Fibroblast of skin of abdomen (primary cell): ENCODE data around the gene SLC6A4.
"Not testable (repeated sequence)": the region's sequence is repeated elsewhere in the genome, so short reads cannot be mapped to it uniquely, and the experiment has no call there.

ENCODE experiments used
- DNase-seq: peaks from one replicate; pipeline ENCODE4 v3.0.0-alpha.2; 2013

SLC6A4 gene

DNA sequence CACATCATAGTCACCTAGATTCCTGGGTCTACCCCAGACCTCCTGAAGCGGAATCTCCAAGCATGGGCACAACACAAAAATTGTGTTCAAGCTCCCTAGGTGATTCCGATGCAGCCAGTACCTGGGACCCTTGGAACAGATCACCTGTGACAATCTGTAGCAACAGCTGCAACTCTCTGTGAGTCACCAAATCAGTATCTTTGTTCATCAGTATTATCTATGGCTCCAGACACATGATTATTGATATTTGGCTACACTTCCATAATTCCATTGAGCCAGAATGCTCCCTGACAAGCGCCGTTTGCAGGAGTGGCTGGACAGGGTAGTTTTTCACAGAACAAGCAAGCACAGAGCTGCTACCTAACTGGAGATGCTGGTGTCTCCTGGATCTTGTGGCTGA lies 16.2 kb downstream of the SLC6A4 start:
- no peak for DNase-seq

GRCh38 chr17:30218799-30219198 lies 16.7 kb downstream of the SLC6A4 start:
- DNase-seq: no peak

DNA sequence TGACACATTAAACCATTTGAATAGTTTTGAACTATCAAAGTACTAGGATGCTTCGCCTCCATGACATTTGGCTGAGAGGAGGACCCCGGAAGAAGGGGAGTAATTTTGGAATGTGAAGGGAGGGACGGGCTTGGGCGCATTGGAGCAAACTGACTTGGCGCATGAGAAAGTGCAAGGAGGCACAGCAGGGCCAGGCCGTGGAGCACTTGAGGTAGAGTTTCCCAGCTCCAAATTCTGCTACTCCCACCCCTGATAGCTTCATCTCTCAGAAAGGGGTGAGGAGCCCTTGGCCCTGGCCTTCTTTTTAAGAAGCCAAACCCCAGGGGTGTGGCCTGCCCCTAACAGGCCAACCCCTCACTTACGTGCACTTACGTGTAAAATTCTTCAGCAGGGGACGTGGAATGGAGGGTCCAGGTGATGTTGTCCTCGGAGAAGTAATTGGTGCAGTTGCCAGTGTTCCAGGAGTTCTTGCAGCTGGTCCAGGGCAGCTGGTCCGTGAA lies 17.7 kb downstream of the SLC6A4 start:
- no peak for DNase-seq

DNA sequence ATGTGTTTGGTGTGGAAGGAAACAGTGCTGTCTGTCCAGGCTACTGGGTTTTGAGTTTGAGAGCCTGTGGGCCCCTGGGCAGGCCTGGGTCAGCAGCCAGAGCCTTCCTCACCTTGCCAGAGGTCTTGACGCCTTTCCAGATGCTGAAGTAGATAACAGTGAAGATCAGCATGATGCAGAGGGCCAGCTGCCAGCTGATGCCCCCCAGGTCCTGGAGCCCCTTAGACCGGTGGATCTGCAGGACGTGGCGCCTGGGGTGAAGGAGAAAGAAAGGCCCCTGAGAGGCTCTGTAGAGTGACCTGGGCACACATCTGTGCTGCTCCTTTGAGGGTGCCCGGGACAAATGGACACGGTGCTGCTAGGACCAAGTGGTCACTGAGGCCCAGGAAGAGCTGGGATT lies 18.4 kb downstream of the SLC6A4 start:
- DNase-seq: no peak

DNA sequence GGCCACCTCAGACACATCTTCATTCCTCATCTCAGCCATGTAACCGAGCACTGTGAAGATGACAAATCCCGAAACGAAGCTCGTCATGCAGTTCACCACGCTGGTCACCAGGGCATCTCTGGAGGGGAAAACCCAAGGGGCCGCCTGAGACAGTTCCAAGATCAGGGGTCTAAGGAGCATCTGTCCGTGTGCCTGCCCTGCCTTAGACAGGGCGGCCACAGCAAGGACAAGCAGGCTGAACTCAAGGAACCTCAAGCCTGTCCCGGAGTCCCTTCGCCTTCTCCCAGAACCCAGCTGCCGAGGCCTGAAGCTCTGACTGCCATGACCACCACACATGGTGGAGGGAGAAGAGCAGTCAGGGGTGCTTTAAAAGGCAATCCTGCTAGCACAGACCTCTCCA lies 22.7 kb downstream of the SLC6A4 start:
- no peak for DNase-seq

DNA sequence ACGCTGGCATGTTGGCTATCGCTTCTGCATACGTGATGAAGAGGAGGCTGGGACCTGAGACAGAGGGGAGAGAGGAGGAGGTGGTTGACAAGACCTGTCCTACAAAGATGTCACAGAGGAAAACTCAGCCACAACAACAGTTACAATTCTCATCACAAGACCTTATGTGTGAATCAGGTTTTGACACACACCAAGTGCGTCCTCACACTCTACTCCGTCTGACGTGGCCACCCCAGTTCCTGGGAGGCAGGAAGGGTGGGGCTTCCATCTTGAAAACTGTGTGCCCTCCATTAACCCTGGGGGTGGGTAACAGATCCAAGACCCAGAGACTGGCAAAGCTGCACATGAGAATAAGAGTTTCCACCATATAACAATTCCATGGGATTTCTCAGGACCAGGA lies 24.1 kb downstream of the SLC6A4 start:
- no peak for DNase-seq

- DNase-seq: no peak
Observed at GRCh38 chr17:30210901-30211300, 24.6 kb downstream of the SLC6A4 start.

DNA sequence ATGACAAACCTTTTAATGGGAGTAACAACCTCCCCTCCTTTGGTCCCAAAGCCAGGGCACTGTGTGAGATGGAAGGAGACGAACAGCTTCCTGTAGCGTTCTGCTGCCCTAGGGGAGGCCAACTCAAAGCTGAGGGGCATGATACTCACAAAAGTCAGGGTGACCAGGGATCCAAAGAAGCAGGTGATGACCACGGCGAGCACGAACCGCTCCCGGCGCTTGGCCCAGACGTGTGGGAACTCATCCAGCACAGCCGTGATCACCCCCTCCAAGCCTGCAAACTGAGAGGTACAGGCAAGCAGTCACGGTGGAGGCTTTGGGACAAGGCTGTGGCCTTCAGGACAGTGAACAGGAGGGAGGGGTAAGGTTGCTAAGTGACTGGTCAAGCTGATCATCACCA lies 25.1 kb downstream of the SLC6A4 start:
- DNase-seq: no peak

DNA sequence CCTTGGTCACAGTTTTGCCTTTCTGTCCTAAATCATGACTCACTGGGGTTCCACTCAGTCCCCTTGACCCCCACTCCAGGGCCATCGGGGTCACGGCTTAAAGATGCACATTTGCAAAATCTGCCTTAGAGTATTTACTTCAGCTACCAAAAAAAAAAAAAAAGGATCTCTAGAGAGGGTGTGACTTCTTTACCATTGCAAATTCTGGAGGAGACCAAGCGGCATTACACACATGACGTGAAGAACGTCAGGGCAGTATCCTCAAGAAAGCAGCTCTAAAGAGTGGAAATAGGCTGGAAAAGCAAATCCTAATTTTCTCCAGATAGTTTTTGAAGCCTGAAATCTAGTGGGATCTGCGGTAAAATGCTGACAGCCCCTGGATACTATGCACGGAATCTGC lies 25.6 kb downstream of the SLC6A4 start:
- no peak for DNase-seq

DNA sequence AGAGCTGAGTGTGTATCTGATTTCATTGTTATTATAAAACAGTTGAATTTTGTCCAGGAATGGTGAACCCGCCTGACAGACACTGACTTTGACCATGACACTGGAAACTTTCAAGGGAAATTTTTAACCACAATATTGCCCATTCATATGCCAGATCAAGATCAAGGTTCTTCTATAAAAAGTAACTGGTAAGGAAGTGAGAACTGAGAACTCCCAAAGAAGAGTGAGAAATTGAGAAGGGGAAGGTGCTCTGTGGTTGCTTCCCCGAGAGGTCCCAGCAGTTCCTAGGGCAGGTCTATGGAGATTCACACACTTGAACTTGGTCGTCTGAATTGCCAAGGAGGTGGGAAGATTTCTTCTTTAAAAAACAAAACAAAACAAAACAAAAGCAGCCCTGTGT lies 27.3 kb downstream of the SLC6A4 start:
- no peak for DNase-seq

DNA sequence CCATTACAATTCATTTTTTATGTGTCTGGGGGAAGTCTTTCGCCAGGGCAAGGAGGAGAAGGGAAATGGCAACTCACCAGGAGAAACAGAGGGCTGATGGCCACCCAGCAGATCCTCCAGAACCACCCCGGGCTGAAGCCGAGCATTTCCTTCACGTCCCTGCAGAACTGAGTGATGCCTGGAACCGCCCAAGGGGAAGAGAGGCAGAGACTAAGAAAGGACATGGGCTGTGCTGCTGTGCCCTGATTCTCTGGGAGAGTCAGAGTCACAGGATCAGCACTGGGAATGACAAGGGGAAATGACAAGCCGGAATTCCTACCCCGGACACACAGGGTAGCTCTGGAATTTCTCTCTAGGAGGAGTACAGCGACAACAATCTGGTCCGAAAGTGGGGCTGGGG lies 27.8 kb downstream of the SLC6A4 start:
- no peak for DNase-seq

DNA sequence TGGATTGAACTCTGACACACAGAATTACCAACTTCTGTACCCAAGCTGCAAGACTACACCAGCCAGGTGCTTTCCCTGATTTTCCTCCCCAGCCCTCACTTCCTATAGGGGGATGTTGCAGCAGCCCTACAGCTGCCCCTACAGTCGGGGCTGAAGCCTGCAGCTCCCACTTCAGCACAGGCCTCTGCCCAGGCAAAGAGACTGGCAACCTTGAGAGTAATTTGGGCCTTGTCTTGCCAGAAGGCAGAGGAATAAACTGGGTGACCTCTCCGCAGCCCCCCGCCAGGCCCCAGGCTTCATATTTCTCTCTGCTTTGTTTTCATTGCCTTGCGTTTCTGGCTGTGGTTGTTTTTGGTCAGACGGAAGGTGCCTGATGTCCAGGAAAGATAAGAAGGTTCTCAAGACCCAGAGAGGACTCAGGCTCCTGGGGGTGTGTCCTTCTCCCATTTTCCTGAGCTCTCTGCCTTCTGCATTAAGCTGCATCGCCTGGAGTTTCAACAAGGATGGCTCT lies 32.0 kb downstream of the SLC6A4 start:
- DNase-seq: no peak

DNA sequence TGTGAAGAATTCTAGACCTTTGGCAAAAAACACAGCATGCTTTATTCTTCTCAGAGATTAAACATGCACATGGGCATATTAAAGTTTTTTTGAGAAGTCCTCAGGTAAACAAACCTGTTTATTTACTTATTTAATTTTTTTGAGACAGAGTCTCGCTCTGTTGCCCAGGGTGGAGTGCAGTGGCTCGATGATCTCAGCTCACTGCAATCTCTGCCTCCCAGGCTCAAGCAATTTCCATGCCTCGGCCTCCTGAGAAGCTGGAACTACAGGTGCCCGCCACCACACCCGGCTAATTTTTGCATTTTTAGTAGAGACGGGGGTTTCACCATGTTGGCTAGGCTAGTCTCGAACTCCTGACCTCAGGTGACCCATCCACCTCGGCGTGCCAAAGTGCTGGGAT lies 34.8 kb downstream of the SLC6A4 start:
- not testable (repeated sequence) for DNase-seq

DNA sequence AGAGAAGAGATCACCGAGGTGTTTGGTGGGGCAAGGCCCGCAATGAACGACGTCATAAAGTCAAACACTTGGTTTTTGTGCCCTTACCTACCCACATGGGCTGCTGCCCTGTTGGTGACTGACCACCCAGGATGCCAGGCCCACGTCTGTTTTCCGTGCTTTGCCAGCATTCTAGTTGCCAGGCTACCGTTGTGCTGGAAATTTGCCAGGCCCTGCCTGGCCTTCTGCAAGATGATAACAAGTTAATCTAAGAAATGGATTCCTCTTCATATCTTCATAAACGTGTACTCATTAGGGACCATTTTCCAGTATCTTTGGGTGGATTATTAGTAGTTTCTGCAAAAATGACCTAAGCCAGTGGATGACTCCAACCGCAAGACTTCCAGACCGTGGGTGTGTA lies 35.4 kb downstream of the SLC6A4 start:
- DNase-seq: no peak

GRCh38 chr17:30199600-30199999 lies 35.9 kb downstream of the SLC6A4 start:
- no peak for DNase-seq

DNA sequence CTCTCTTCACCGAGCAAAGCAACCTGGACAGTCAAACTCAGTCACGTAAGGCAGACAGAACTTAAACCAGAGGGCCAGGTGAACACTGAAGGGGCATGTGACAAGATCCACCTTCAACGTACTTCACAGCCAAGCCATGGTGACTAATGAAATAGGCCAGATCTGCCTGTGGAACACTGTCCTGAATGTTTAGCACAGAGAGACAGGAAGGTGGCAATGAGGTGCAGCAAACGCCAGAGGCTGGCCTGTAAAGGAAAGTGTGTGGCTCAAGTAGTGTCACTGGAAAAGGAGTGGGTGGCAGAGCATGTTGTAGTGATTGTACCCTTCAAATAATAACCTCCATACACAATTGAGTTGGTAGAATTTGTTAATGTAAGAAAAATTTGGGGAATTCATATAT lies 38.1 kb downstream of the SLC6A4 start:
- no peak for DNase-seq

- DNase-seq: no peak
Observed at GRCh38 chr17:30196504-30196903, 39.0 kb downstream of the SLC6A4 start.

- no peak for DNase-seq
Observed at GRCh38 chr17:30191072-30191471, 44.4 kb downstream of the SLC6A4 start.

DNA sequence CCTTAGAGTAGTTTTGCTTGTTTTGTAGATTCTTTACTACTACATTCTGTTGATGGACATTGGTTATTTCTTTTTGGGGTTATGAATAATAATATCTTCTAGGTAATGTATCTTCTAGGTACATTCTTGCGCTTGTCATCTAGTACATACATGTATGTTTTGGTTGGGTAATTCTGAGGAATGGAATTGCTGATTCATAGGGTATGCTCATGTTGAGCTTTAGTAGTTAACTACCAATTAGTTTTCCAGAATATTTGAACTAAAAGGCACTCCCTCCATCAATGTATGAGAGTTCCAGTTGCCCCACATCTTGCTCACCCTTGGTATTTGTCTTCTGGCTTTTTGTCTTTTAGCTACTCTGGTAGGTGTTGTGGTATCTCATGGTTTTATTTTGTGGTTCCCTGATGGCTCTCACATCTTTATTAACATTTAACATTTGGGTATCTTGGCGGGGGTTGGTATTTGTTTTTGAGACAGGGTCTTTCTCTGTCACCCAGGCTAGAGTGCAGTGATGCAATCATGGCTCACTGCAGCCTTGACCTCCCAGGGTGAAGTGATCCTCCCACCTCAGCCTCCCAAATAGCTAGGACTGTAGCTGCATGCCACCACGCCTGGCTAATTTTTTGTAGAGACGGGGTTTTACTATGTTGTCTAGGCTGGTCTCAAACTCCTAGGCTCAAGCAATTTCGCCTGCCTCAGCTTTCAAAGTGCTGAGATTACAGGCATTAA lies 47.1 kb downstream of the SLC6A4 start:
- DNase-seq: no peak

DNA sequence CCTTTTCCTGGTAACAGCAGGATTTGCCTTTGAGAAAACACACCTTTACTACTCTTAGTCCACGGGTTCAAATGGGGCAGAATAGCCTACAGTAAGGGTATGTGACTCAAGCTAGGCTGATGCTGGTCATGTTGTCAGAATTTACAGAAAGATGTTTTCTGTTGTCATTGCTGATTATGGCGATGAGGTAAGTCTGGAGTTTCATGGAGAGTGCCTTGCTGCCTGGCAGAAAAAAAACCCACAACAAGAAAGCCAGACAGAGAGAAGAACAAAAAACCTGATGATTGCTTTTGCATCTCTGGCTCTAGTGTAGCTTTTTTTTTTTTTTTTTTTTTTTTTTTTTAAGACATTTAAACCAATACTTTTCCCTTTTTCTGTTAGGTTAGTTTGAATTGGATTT lies 47.9 kb downstream of the SLC6A4 start:
- DNase-seq: no peak

DNA sequence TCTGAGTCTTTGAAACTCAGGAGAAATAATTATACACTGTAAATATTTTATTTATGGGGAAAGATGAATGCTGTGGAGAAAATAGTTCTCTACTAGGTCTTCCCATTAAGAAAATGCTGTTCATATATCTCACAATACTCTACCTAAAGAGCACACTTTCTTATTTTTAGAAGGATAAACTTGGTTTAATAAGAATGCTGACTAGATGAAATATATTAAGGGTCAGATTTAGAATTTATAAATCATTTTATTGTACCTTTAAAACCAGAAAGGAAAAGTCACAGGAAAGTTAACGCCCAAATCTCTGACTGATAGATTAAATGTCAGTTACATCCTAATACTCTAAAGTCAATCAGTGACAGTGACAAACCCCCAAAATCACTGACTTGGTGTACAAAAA lies 48.7 kb downstream of the SLC6A4 start:
- DNase-seq: no peak

- DNase-seq: no peak
Observed at GRCh38 chr17:30176855-30177254, 58.6 kb downstream of the SLC6A4 start.

- no peak for DNase-seq
Observed at GRCh38 chr17:30174556-30174955, 60.9 kb downstream of the SLC6A4 start.

GRCh38 chr17:30173649-30174048 lies 61.8 kb downstream of the SLC6A4 start:
- DNase-seq: no peak

- DNase-seq: no peak
Observed at GRCh38 chr17:30172560-30172959, 62.9 kb downstream of the SLC6A4 start.
